Caco-2 (cell line): ENCODE measurements around the gene MPND. TPM values are rescaled to one million over a fixed set of nuclear protein-coding genes. Genes with fewer than 3 reads are reported as not detected.
A peak's percentile ranks its signal among the peaks of the same experiment; 100 is the strongest.

Source experiments
- BruUV-seq: library from RNA; stranded (reverse); fragments of 400-500 nt; replicated peaks from 2 replicates; lab custom pipeline; 2021; lab: Mats Ljungman, UMichigan
- CTCF ChIA-PET: fragments of 300-600 bp; sonication (Branson Sonifier 250); formaldehyde crosslinking; loops from one replicate; lab custom pipeline; 2022; ENCODE audit warnings: antibody characterized with exemption; lab: Charles Lee
- POLR2A ChIA-PET: fragments of 300-600 bp; sonication (Branson Sonifier 250); formaldehyde crosslinking; loops from one replicate; lab custom pipeline; 2022; ENCODE audit warnings: antibody characterized with exemption; lab: Charles Lee
- DNase-seq, 2 experiments: peaks; one replicate each; pipeline versions ENCODE4 v3.0.0 to v3.0.0-alpha.2; 2020 to 2022
- H3K27me3 ChIP-seq: replicated peaks from 2 replicates; pipeline ENCODE4 v1.6.0; 2011; ENCODE audit warnings: low read length; ENCODE audit not compliant: control insufficient read depth, insufficient read depth
- H3K36me3 ChIP-seq: 2 replicates; pipeline ENCODE4 v1.5.1; 2011; ENCODE audit warnings: low read length; ENCODE audit not compliant: control insufficient read depth, insufficient read depth
- H3K4me1 ChIP-seq: fragments of 250-450 bp; sonication (Bioruptor Pico); 2 replicates; pipeline ENCODE4 v1.5.1; 2020; ENCODE audit warnings: mild to moderate bottlenecking
- H3K4me3 ChIP-seq: 2 replicates; pipeline ENCODE4 v1.5.1; 2011; ENCODE audit warnings: low read depth, mild to moderate bottlenecking, control low read depth, low read length
- H3K9me3 ChIP-seq: fragments of 250-450 bp; sonication (Bioruptor Pico); 2 replicates; pipeline ENCODE4 v1.5.1; 2020; ENCODE audit warnings: mild to moderate bottlenecking, moderate library complexity
- H3K27ac Mint-ChIP-seq: one replicate; pipeline ENCODE4 v1.8.0; 2022; ENCODE audit warnings: mixed read lengths; ENCODE audit not compliant: unreplicated experiment
- H3K27me3 Mint-ChIP-seq: one replicate; pipeline ENCODE4 v1.8.0; 2022; ENCODE audit warnings: mixed read lengths; ENCODE audit not compliant: insufficient read depth, unreplicated experiment
- H3K36me3 Mint-ChIP-seq: one replicate; pipeline ENCODE4 v1.8.0; 2022; ENCODE audit warnings: mild to moderate bottlenecking, mixed read lengths; ENCODE audit not compliant: insufficient read depth, unreplicated experiment
- H3K4me1 Mint-ChIP-seq: one replicate; pipeline ENCODE4 v1.8.0; 2022; ENCODE audit warnings: low read depth, mixed read lengths; ENCODE audit not compliant: unreplicated experiment
- H3K4me3 Mint-ChIP-seq: one replicate; pipeline ENCODE4 v1.8.0; 2022; ENCODE audit warnings: mild to moderate bottlenecking, moderate library complexity, mixed read lengths; ENCODE audit not compliant: unreplicated experiment
- H3K9me3 Mint-ChIP-seq: one replicate; pipeline ENCODE4 v1.8.0; 2022; ENCODE audit warnings: mixed read lengths; ENCODE audit not compliant: unreplicated experiment
- intact Hi-C: fragments of 100-400 bp; cut with micrococcal nuclease; formaldehyde crosslinking; loops from one replicate; pipeline ENCODE4 v1.10.0; 2022; ENCODE audit not compliant: unreplicated experiment
- total RNA-seq: library from RNA; stranded (reverse); gene quantifications from 2 replicates; pipeline ENCODE4 v1.2.3, GENCODE V29; 2022
- TF ChIP-seq, protein P1 (sequence below), 2 experiments: fragments of 200-600 bp in 1 of 2; IDR thresholded peaks; 1 replicate in 1 of 2; 2 replicates in 1 of 2; pipeline versions ENCODE4 v1.5.1 to v1.8.0; 2011 to 2022; ENCODE audit warnings: antibody characterized with exemption in 1 of 2, control low read depth in 1 of 2, inconsistent platforms in 1 of 2, low read depth in 1 of 2, low read length in 1 of 2, mild to moderate bottlenecking in 1 of 2, moderate library complexity in 1 of 2; ENCODE audit not compliant: insufficient read depth in 1 of 2, severe bottlenecking in 1 of 2, unreplicated experiment in 1 of 2

The MPND gene
- total RNA-seq, 1 experiment from 2014 or later: 35.7 TPM

DNA sequence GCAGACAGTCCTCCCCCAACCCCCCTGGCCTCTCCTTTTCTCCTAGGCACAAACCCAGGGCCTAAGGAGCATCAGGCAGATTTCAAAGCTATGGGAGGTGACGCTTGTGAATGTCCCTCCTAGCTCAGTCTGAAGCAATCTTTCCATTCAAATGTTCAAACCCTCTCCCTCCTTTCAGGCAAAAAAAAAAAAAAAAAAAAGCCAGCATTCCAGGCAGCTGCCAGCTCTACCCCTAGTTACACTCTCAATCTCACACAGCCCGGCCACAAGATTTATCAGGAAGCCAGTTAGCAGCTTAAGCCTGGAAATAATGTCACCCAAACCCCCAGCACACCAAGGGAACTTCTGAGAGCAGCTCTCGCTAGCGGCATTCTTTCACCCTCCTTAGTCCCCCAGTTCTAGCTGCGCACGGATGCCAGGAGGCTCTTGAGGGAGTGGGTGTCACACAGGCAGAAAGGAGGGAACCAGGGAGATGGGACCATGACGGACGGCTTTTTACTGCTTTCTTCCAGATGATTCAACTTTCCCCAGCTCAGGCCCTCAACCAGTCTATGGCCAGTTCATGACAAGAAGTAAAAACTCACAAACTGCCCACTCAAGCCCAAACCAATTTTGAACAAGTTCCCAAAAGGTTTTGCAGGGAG, 50.7 kb downstream of the MPND start:
- no peaks in the 10 kb centered on the region for H3K27me3 ChIP-seq
- no peak overlapping the region for H3K4me3 Mint-ChIP-seq
- intact Hi-C loops: no loop called here
- no peaks in the 10 kb centered on the region for H3K9me3 Mint-ChIP-seq
- H3K4me1 ChIP-seq: peaks cover 41% of the 10 kb centered on the region
- ChIA-PET CTCF (interaction anchor here (0.5 to 1.0 kb wide), 3 partner anchors 18 to 1995 kb away, joined by 3 to 6 read pairs (median 5); no protein-coding TSS in a partner anchor), POLR2A (interaction anchor here (1.0 kb wide), 1 partner anchor 18 kb away, joined by 10 read pairs; no protein-coding TSS in a partner anchor)
- H3K4me3 ChIP-seq: no peak overlapping the region
- H3K27ac Mint-ChIP-seq: peak overlapping the region; percentile 44
- H3K36me3 ChIP-seq: peaks cover 1% of the 10 kb centered on the region
- H3K36me3 Mint-ChIP-seq: peaks cover 53% of the 10 kb centered on the region
- no peaks in the 10 kb centered on the region for H3K9me3 ChIP-seq
- DNase-seq: no peak
- BruUV-seq: no TSS peak
- TF ChIP-seq, protein P1, sequence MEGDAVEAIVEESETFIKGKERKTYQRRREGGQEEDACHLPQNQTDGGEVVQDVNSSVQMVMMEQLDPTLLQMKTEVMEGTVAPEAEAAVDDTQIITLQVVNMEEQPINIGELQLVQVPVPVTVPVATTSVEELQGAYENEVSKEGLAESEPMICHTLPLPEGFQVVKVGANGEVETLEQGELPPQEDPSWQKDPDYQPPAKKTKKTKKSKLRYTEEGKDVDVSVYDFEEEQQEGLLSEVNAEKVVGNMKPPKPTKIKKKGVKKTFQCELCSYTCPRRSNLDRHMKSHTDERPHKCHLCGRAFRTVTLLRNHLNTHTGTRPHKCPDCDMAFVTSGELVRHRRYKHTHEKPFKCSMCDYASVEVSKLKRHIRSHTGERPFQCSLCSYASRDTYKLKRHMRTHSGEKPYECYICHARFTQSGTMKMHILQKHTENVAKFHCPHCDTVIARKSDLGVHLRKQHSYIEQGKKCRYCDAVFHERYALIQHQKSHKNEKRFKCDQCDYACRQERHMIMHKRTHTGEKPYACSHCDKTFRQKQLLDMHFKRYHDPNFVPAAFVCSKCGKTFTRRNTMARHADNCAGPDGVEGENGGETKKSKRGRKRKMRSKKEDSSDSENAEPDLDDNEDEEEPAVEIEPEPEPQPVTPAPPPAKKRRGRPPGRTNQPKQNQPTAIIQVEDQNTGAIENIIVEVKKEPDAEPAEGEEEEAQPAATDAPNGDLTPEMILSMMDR (IDR thresholded peaks at IDR 0.05; ENCODE audit: insufficient read depth in 1 of 2, low read depth in 1 of 2, low read length in 1 of 2, severe bottlenecking in 1 of 2, unreplicated experiment in 1 of 2): no peak
- peaks cover 27% of the 10 kb centered on the region for H3K4me1 Mint-ChIP-seq
- no peaks in the 10 kb centered on the region for H3K27me3 Mint-ChIP-seq

DNA sequence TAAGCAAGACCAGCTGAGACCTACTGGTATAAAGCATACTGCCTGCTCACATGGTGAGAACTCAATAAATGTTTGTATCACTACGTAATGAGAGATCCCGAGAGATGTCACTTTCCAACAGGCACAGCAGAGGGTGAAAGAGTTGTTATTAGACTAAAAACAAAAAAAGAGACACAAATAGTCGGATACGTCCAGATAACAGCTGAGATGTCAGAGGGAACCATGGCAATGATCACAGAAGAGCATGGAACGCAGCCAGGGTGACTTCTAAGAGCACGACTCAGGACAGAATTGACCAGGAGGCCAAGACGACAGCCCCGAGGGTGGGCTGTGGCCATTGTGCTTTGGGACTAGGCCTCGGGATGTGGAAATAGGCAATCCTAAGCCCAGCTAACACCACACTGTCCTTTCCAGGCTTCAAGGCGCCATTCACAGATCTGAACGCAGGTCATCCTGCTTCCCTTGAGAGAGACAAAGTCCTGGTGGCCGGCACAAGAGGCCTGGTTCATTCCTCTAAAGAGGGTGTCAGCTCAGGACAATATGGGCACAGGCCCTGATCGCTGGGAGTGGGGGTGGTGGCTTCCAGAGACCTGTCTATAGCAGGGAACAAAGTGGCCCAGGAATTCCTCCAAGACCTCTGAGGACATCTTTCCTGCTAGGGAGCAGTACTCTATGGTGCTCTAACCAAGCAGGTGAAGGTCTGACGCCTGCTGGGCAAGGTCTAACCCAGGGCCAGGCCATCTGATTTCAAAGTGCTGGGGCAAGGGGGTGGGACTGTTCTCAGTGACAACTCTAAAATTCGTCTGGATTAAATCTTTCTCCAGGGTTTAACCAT, 53.8 kb downstream of the MPND start:
- H3K4me3 Mint-ChIP-seq: no peak overlapping the region
- no TSS peak for BruUV-seq

DNA sequence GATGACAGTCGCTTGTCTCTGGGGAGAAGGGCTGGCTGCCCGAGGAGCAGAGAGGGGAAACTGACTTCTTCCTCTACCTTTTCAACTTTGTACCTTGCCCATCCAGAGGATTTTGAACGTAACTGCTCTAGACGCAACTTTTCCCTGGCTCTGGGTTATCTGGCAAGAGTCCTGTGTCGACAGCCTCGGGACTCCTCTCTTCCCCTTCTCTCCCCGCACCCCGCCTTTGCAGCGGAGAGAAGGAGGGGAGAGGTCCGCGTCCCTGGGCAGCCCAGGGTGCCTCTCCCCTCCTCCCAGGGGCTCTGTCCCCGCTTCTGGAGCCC, 56.4 kb downstream of the MPND start:
- H3K36me3 Mint-ChIP-seq: peaks cover 54% of the 10 kb centered on the region
- Histone ChIP-seq H3K36me3 (no peaks in the 10 kb centered on the region; the same call in none of the 2 replicates), H3K4me1 (peaks cover 12% of the 10 kb centered on the region), H3K9me3 (no peaks in the 10 kb centered on the region), H3K4me3 (peak overlapping the region; percentile 98), H3K27me3 (no peaks in the 10 kb centered on the region)
- TF ChIP-seq, protein P1 (IDR thresholded peaks at IDR 0.05; ENCODE audit: insufficient read depth in 1 of 2, low read depth in 1 of 2, low read length in 1 of 2, severe bottlenecking in 1 of 2, unreplicated experiment in 1 of 2): no peak
- no peaks in the 10 kb centered on the region for H3K9me3 Mint-ChIP-seq
- ChIA-PET CTCF (interaction anchor here (0.5 to 1.5 kb wide), 8 partner anchors 9 to 1538 kb away, joined by 3 to 25 read pairs (median 4); no protein-coding TSS in a partner anchor), POLR2A (interaction anchor here (1.0 to 1.4 kb wide), 2 partner anchors 9 to 25 kb away, joined by 4 to 8 read pairs; no protein-coding TSS in a partner anchor)
- peak overlapping the region; percentile 75 for H3K4me3 Mint-ChIP-seq
- intact Hi-C loops: loop anchor here (1.0 to 5.0 kb wide), 3 partner anchors 8 to 37 kb away; no protein-coding TSS in a partner anchor
- H3K4me1 Mint-ChIP-seq: peaks cover 14% of the 10 kb centered on the region
- no peaks in the 10 kb centered on the region for H3K27me3 Mint-ChIP-seq
- no TSS peak for BruUV-seq
- peak overlapping the region; percentile 79 for H3K27ac Mint-ChIP-seq
- DNase-seq: no peak

More for the DNA sequence above, 53.8 kb downstream of the MPND start:
- Mint-ChIP-seq H3K9me3 (no peaks in the 10 kb centered on the region), H3K4me1 (peaks cover 24% of the 10 kb centered on the region), H3K27ac (no peak overlapping the region), H3K36me3 (peaks cover 57% of the 10 kb centered on the region), H3K27me3 (no peaks in the 10 kb centered on the region)
- Histone ChIP-seq H3K9me3 (no peaks in the 10 kb centered on the region), H3K4me1 (peaks cover 20% of the 10 kb centered on the region), H3K4me3 (no peak overlapping the region), H3K36me3 (no peaks in the 10 kb centered on the region; the same call in none of the 2 replicates), H3K27me3 (no peaks in the 10 kb centered on the region)
- POLR2A ChIA-PET: no interaction called here
- CTCF ChIA-PET: interaction anchor here (0.7 kb wide), 1 partner anchor 59 kb away, joined by 4 read pairs; no protein-coding TSS in a partner anchor
- TF ChIP-seq, protein P1 (IDR thresholded peaks at IDR 0.05; ENCODE audit: insufficient read depth in 1 of 2, low read depth in 1 of 2, low read length in 1 of 2, severe bottlenecking in 1 of 2, unreplicated experiment in 1 of 2): no peak
- DNase-seq: no peak
- intact Hi-C loops: no loop called here
